HepG2 (cell line): ENCODE data around the gene GRIK2. TPM values are rescaled to one million over a fixed set of nuclear protein-coding genes. Genes with fewer than 3 reads are reported as not detected.

Source experiments
- ATAC-seq: fragments of 200-7000 bp; cut with Tn5 transposase; 3 replicates; pipeline ENCODE4 v1.9.1; 2020; ENCODE audit warnings: mild to moderate bottlenecking, moderate library complexity
- BruUV-seq: library from RNA; stranded (reverse); fragments of 400-500 nt; replicated peaks from 2 replicates; lab custom pipeline; 2021; lab: Mats Ljungman, UMichigan
- CTCF ChIA-PET: fragments of 300-600 bp; formaldehyde crosslinking; extraction: SDS; loops from one replicate; lab custom pipeline; 2021; ENCODE audit warnings: low total read pairs, inconsistent platforms, low intra/inter-chr PET ratio; lab: Yijun Ruan, JAX
- POLR2A ChIA-PET: fragments of 350-600 bp; sonication (Branson Sonifier 250); formaldehyde crosslinking; loops from one replicate; lab custom pipeline; 2020; ENCODE audit warnings: antibody characterized with exemption, inconsistent platforms; lab: Yijun Ruan, JAX
- DNase-seq: peaks from one replicate; pipeline ENCODE4 v3.0.0-alpha.2; 2015; ENCODE audit warnings: low spot score
- FAIRE-seq: peaks from 3 replicates; lab custom pipeline; 2011; peaks lifted over from hg19 to GRCh38; lab: Jason Lieb, UNC
- H2AFZ ChIP-seq: one replicate; pipeline ENCODE4 v1.6.1; 2011; ENCODE audit warnings: low read length, inconsistent platforms
- H3K27ac ChIP-seq: fragments of 300-600 bp; 3 replicates; pipeline ENCODE4 v1.8.0; 2011; ENCODE audit warnings: mixed run types, mild to moderate bottlenecking, mixed read lengths, low read length, inconsistent platforms; ENCODE audit not compliant: insufficient read depth; ENCODE audit errors: extremely low read length
- H3K27me3 ChIP-seq, 2 experiments: fragments of 200-600 bp in 1 of 2; 2 replicates in 1 of 2; 3 replicates in 1 of 2; pipeline versions ENCODE4 v1.6.0 to v1.8.0; 2011; ENCODE audit warnings: low read length in 2 of 2, mild to moderate bottlenecking in 2 of 2, moderate library complexity in 2 of 2, inconsistent platforms in 1 of 2; ENCODE audit not compliant: insufficient read depth in 2 of 2, control insufficient read depth in 1 of 2
- H3K36me3 ChIP-seq, 2 experiments: fragments of 200-600 bp in 1 of 2; replicated peaks in 1 of 2; 2 replicates in 1 of 2; 3 replicates in 1 of 2; pipeline versions ENCODE4 v1.5.1 to v1.8.0; 2011; ENCODE audit warnings: low read length in 2 of 2, inconsistent platforms in 1 of 2; ENCODE audit not compliant: insufficient read depth in 2 of 2, control insufficient read depth in 1 of 2
- H3K4me1 ChIP-seq: 2 replicates; pipeline ENCODE4 v1.5.1; 2012; ENCODE audit warnings: low read length, inconsistent platforms; ENCODE audit not compliant: insufficient read depth
- H3K4me2 ChIP-seq: 2 replicates; pipeline ENCODE4 v1.6.0; 2011; ENCODE audit warnings: low read depth, low read length, inconsistent platforms
- H3K4me3 ChIP-seq, 3 experiments: fragments of 200-600 bp in 1 of 3; sonication (generic), shearing (Covaris generic) in 1 of 3; replicated peaks in 1 of 3; 2 replicates each; pipeline ENCODE4 v1.5.1; 2011 to 2016; ENCODE audit warnings: low read length in 3 of 3, inconsistent platforms in 2 of 3, low read depth in 2 of 3, mild to moderate bottlenecking in 2 of 3, control low read depth in 1 of 3, mixed read lengths in 1 of 3; ENCODE audit not compliant: insufficient read depth in 1 of 3
- H3K79me2 ChIP-seq: one replicate; pipeline ENCODE4 v1.6.1; 2011; ENCODE audit warnings: low read length, inconsistent platforms; ENCODE audit not compliant: insufficient read depth
- H3K9ac ChIP-seq: 2 replicates; pipeline ENCODE4 v1.6.0; 2011; ENCODE audit warnings: mild to moderate bottlenecking, low read depth, low read length, inconsistent platforms; ENCODE audit not compliant: insufficient read depth
- H3K9me3 ChIP-seq: 2 replicates; pipeline ENCODE4 v1.5.1; 2012; ENCODE audit warnings: mild to moderate bottlenecking, low read length
- H4K20me1 ChIP-seq: 2 replicates; pipeline ENCODE4 v1.6.0; 2011; ENCODE audit warnings: inconsistent platforms, mild to moderate bottlenecking, low read length, moderate library complexity; ENCODE audit not compliant: insufficient read depth
- ATF7-NPFF ChIP-seq: sonication (generic); formaldehyde crosslinking; IDR thresholded peaks from 2 replicates; pipeline ENCODE4 v1.8.1; 2023; ENCODE audit warnings: mild to moderate bottlenecking, low read depth, missing genetic modification reagents, moderate library complexity
- DMAP1 ChIP-seq: IDR thresholded peaks from 2 replicates; pipeline ENCODE4 v1.6.1; 2016
- KLF11 ChIP-seq: IDR thresholded peaks from 2 replicates; pipeline ENCODE4 v1.6.1; 2016; ENCODE audit warnings: missing compliant biosample characterization
- PHF8 ChIP-seq: sonication (generic); formaldehyde crosslinking; IDR thresholded peaks from 2 replicates; pipeline ENCODE4 v1.5.0; 2020; ENCODE audit warnings: missing genetic modification reagents
- POLR2G ChIP-seq: fragments of 200-400 bp; formaldehyde crosslinking; IDR thresholded peaks from 2 replicates; pipeline ENCODE4 v1.6.1; 2018; ENCODE audit warnings: mild to moderate bottlenecking, low read depth, low read length, moderate library complexity
- YEATS2 ChIP-seq: sonication (generic); formaldehyde crosslinking; IDR thresholded peaks from 2 replicates; pipeline ENCODE4 v1.4.0; 2020; ENCODE audit warnings: missing genetic modification reagents, borderline replicate concordance
- ZEB1 ChIP-seq: IDR thresholded peaks from 2 replicates; pipeline ENCODE4 v1.6.1; 2012; ENCODE audit warnings: mild to moderate bottlenecking, low read depth, inconsistent platforms; ENCODE audit not compliant: insufficient replicate concordance
- ZNF205 ChIP-seq: IDR thresholded peaks from 2 replicates; pipeline ENCODE4 v1.6.1; 2018; ENCODE audit warnings: missing biosample characterization, missing genetic modification reagents
- ZNF317 ChIP-seq: sonication (generic); formaldehyde crosslinking; IDR thresholded peaks from 2 replicates; pipeline ENCODE4 v1.5.0; 2020; ENCODE audit warnings: mild to moderate bottlenecking, missing genetic modification reagents
- ZNF496 ChIP-seq: sonication (generic); formaldehyde crosslinking; IDR thresholded peaks from 2 replicates; pipeline ENCODE4 v1.8.1; 2023; ENCODE audit warnings: mild to moderate bottlenecking, moderate library complexity, missing genetic modification reagents; ENCODE audit not compliant: insufficient replicate concordance
- ZNF841 ChIP-seq: sonication (generic); formaldehyde crosslinking; IDR thresholded peaks from 2 replicates; pipeline ENCODE4 v1.8.1; 2023; ENCODE audit warnings: missing genetic modification reagents, borderline replicate concordance
- in situ Hi-C: cut with HindIII; loops from 2 replicates; pipeline ENCODE4 v1.10.0; 2017; ENCODE audit warnings: low pct_unique_long_range_greater_than_20kb; ENCODE audit not compliant: extremely low pct_ligation_motif_present
- intact Hi-C: fragments of 100-400 bp; cut with micrococcal nuclease; formaldehyde crosslinking; loops from one replicate; pipeline ENCODE4 v1.10.0; 2022; ENCODE audit not compliant: unreplicated experiment
- polyA plus RNA-seq, 8 experiments: library from polyadenylated mRNA; depleted of rRNA in 3 of 8; stranded (reverse) in 7 of 8; unstranded in 1 of 8; fragments of >200 nt; fragmentation: Illumina TruSeq in 4 of 8; extraction: Trizol in 4 of 8; gene quantifications; 2 replicates each; pipeline versions ENCODE4 v1.2.1 to v1.2.3, GENCODE V29; 2011 to 2016; ENCODE audit warnings: low read depth in 4 of 8, missing spikeins in 1 of 8, mixed read lengths in 1 of 8; ENCODE audit not compliant: insufficient read depth in 1 of 8
- total RNA-seq, 5 experiments: library from RNA; depleted of rRNA; stranded (reverse); fragments of >200 nt; fragmentation: Illumina TruSeq; extraction: Trizol; gene quantifications; 2 replicates each; pipeline ENCODE4 v1.2.3, GENCODE V29; 2016; ENCODE audit warnings: low read depth in 1 of 5
- TF ChIP-seq, protein P1 (sequence below): sonication (generic); formaldehyde crosslinking; conservative IDR thresholded peaks from 2 replicates; pipeline ENCODE4 v1.8.0; 2022; ENCODE audit warnings: missing genetic modification reagents
- TF ChIP-seq, protein P2 (sequence below): sonication (generic); formaldehyde crosslinking; IDR thresholded peaks from 2 replicates; pipeline ENCODE4 v1.4.0; 2020; ENCODE audit warnings: missing genetic modification reagents
- TF ChIP-seq, protein P3 (sequence below): sonication (generic); formaldehyde crosslinking; conservative IDR thresholded peaks from 2 replicates; pipeline ENCODE4 v1.4.0; 2020; ENCODE audit warnings: missing genetic modification reagents

Gene GRIK2
- total and polyA plus RNA-seq, 2 of the 13 experiments (the other 11 are each of a cell fraction or from before 2014, with no cell fraction given): not detected

DNA sequence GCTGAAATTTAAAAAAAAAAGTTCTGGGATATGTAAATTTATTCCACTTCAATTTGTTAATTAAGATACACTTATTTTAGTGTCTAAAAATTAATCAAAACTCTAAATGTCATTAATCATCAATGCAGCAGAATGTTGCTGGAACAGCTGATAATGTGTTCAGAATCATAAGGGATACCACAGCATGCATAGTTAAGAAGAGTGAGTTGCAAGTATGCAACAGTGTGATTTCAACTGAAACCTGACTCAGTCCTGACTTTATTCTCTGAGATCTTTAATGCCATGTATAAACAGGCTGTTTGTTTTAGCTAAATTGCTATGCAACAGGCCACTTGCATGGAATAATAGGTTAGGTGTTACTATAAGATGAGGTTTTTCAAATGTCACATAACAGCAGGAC, 1.4 kb downstream of the GRIK2 start (continued):
- TF ChIP-seq, protein P1, sequence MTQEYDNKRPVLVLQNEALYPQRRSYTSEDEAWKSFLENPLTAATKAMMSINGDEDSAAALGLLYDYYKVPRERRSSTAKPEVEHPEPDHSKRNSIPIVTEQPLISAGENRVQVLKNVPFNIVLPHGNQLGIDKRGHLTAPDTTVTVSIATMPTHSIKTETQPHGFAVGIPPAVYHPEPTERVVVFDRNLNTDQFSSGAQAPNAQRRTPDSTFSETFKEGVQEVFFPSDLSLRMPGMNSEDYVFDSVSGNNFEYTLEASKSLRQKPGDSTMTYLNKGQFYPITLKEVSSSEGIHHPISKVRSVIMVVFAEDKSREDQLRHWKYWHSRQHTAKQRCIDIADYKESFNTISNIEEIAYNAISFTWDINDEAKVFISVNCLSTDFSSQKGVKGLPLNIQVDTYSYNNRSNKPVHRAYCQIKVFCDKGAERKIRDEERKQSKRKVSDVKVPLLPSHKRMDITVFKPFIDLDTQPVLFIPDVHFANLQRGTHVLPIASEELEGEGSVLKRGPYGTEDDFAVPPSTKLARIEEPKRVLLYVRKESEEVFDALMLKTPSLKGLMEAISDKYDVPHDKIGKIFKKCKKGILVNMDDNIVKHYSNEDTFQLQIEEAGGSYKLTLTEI (CRISPR knock-in tag): no peak
- no peak for TF ChIP-seq PHF8 (CRISPR knock-in tag)
- no peak for TF ChIP-seq ZNF496 (CRISPR knock-in tag)
- TF ChIP-seq ATF7-NPFF (CRISPR knock-in tag): no peak
- TF ChIP-seq POLR2G: no peak
- TF ChIP-seq, all 625 proteins: peak for 0

DNA sequence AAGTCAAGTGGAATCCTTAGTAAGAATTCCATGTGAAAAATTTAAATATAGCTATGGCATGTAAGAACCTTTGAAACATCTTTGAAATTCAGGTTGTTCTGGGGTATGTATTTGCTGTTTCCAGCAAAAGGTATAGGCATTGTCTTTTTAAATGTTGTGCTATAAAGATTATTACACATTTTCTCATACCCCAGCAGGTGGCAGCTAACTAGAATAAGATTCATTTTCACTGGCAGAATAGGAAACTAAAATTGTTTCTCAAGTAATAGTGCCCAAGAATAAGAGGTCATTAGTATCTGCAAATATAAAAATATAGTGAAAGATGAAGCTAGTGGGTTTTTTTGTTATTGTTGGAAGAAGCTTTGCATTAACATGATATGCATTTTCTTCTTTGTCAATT, 1.8 kb downstream of the GRIK2 start:
- H3K79me2 ChIP-seq: no peaks in the 10 kb centered on the region
- FAIRE-seq (no peak), ATAC-seq (no peak), DNase-seq (no peak)
- intact Hi-C loops (no loop called here), in situ Hi-C loops (no loop called here)
- TF ChIP-seq ZEB1 (no peak), ZNF205 (CRISPR knock-in tag) (no peak), ZNF317 (CRISPR knock-in tag) (no peak), YEATS2 (no peak), DMAP1 (CRISPR knock-in tag) (no peak), KLF11 (CRISPR knock-in tag) (no peak), ZNF841 (CRISPR knock-in tag) (no peak)
- TF ChIP-seq, protein P2, sequence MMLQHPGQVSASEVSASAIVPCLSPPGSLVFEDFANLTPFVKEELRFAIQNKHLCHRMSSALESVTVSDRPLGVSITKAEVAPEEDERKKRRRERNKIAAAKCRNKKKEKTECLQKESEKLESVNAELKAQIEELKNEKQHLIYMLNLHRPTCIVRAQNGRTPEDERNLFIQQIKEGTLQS (CRISPR knock-in tag): no peak
- TF ChIP-seq, protein P3, sequence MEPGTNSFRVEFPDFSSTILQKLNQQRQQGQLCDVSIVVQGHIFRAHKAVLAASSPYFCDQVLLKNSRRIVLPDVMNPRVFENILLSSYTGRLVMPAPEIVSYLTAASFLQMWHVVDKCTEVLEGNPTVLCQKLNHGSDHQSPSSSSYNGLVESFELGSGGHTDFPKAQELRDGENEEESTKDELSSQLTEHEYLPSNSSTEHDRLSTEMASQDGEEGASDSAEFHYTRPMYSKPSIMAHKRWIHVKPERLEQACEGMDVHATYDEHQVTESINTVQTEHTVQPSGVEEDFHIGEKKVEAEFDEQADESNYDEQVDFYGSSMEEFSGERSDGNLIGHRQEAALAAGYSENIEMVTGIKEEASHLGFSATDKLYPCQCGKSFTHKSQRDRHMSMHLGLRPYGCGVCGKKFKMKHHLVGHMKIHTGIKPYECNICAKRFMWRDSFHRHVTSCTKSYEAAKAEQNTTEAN (CRISPR knock-in tag): no peak
- H3K4me2 ChIP-seq: no peak overlapping the region
- H3K4me3 ChIP-seq: no peak overlapping the region
- H3K27ac ChIP-seq: no peak overlapping the region
- H3K4me1 ChIP-seq: no peaks in the 10 kb centered on the region
- H3K36me3 ChIP-seq: no peaks in the 10 kb centered on the region
- no TSS peak for BruUV-seq
- CTCF ChIA-PET: no interaction called here
- no peak overlapping the region for H2AFZ ChIP-seq
- no peaks in the 10 kb centered on the region for H3K9me3 ChIP-seq
- POLR2A ChIA-PET: no interaction called here
- no peak overlapping the region for H3K9ac ChIP-seq
- H4K20me1 ChIP-seq: no peaks in the 10 kb centered on the region
- peaks cover 7 to 42% of the 10 kb centered on the region in 2 experiments for H3K27me3 ChIP-seq
